ENCODE data around the gene FSTL3.
"Not testable (repeated sequence)": the region's sequence is repeated elsewhere in the genome, so short reads cannot be mapped to it uniquely, and the experiment has no call there.

The FSTL3 gene

DNA sequence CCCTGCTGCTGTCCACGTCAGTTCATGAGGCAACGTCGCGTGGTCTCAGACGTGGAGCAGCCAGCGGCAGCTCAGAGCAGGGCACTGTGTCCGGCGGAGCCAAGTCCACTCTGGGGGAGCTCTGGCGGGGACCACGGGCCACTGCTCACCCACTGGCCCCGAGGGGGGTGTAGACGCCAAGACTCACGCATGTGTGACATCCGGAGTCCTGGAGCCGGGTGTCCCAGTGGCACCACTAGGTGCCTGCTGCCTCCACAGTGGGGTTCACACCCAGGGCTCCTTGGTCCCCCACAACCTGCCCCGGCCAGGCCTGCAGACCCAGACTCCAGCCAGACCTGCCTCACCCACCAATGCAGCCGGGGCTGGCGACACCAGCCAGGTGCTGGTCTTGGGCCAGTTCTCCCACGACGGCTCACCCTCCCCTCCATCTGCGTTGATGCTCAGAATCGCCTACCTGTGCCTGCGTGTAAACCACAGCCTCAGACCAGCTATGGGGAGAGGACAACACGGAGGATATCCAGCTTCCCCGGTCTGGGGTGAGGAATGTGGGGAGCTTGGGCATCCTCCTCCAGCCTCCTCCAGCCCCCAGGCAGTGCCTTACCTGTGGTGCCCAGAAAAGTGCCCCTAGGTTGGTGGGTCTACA is 6.6 kb downstream of the FSTL3 start:
- no peak for DNase-seq

DNA sequence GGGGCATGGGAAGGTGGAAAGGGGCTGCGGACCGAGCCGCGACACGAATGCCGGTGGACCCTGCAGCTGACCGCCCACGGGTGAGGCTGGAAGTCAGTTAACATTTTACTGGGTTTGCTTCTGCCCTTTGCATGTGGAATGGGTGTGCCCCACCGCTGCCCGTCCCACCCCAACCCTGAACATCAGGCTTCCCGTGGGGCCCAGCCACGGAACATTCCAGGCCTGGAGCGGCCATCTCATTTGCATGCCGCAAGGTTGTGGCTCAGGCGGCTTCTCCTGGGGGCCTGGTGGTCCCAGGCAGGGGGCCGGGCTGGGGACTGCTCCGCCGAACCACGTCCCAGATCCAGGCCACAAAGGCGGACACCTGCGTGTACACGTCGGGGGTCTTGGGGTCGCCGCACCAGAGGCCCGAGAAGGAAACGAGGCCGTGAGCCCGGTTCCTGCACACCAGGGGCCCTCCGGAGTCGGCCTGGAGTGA is 9.3 kb downstream of the FSTL3 start:
- DNase-seq: no peak

DNA sequence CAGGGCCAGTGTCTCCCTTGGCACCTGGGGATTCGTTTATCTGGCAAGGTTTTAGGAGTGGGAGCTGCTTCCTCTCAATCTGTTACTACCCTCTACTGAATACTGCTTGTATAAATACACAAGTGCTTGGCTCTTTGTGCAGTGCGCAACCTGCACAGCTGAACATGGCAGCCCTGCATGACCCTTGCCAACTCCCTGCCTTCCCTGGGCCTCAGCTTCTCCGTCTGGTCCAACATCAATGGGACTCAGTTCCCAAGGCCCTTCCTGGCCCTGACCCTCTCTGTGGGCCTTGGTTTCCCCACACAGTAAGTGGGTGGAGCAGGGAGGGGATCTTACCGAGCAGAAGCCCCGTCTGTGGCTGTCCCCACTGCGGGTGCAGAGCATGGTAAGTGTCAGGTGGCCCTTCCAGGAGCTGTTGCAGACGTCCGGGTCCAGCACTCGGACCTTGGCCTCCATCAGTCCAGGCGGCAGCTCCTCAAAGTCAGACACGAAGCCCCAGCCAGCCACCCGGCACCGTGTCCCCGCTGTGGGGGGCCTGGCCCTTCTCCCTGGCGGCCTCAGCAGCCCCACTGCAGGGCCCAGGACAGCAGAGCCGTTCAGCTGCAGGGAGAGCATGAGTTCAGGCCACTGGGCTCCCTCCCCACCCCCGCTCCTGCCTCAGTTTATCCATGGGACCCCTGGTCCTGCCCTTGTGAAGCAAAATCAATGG is 10.6 kb downstream of the FSTL3 start:
- no peak for DNase-seq

- no peak for DNase-seq
Measured at GRCh38 chr19:687569-688166, 11.5 kb downstream of the FSTL3 start.

DNA sequence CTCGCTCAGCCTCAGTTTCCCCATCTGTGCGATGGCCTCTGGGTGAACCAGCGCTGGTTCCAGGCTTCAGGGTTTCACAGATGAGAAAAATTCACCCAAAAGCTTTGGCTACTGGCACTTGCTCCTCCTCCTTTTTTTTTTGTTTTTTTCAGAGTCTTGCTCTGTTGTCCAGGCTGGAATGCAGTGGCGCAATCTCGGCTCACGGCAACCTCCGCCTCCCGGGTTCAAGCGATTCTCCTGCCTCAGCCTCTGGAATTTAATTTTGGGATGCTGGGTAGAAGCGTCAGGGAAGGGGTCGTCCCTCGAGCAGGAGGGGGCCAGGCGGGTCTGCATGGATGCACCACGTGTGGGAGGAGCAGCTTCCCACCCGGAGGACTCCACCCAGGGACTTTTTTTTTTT is 12.0 kb downstream of the FSTL3 start:
- no peak for DNase-seq

- DNase-seq: no peak
Measured at GRCh38 chr19:688992-689391, 12.8 kb downstream of the FSTL3 start.

DNA sequence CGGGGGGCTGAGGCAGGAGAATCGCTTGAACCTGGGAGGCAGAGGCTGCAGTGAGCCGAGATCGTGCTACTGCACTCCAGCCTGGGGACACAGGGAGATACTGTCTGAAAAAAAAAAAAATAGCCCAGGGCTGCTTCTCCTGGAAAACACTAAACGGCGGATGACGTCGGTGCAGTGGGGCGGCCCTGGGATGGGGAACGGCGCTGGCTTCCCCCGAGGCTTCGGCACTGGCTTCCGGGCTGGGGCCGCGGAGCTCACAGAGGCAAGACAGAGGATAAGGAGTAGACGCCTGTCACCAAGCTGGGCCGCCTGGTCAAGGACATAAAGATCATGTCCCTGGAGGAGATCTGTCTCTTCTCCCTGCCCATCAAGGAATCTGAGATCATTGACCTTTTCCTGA is 14.0 kb downstream of the FSTL3 start:
- DNase-seq: no peak

- no peak for DNase-seq
Measured at GRCh38 chr19:694481-695351, 18.5 kb downstream of the FSTL3 start.

DNA sequence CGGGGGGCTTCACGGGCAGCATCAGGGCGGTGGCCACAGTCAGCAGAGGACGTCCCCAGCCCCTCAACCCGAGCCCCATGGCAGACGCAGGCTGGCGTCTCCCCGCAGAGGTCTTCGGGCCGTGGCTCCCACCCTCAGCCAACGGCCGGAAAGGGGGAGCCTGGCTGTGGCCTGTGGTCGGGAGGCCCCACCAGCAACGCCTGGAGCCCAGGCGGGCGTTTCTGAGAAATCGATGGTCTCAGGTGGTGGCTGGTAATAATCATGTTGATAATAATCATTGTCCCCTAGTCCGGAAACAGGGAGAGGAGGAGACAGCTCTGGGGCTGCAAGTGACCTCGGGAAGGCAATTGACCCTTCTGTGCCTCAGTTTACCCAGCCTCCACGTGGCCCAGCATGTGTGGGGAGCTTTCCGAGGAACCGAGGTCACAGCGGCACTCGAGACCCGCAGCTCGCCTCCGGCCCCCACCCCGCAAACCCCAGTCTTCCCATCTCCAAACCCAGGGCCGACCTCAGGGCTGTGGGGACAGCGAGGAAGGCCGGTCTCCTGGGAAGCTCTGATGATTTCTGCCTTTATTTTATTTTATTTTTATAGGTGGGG is 19.3 kb downstream of the FSTL3 start, which contains the start of gene PRSS57:
Gene PRSS57 (minus strand): TSS at position 101 of the 598 bp plus-strand sequence. CDS start 22 bp downstream, at position 79.
- DNase-seq: no peak

- DNase-seq: not testable (repeated sequence)
Measured at GRCh38 chr19:698529-698928, 22.3 kb downstream of the FSTL3 start.

- DNase-seq: not testable (repeated sequence)
Measured at GRCh38 chr19:699885-700284, 23.7 kb downstream of the FSTL3 start.

DNA sequence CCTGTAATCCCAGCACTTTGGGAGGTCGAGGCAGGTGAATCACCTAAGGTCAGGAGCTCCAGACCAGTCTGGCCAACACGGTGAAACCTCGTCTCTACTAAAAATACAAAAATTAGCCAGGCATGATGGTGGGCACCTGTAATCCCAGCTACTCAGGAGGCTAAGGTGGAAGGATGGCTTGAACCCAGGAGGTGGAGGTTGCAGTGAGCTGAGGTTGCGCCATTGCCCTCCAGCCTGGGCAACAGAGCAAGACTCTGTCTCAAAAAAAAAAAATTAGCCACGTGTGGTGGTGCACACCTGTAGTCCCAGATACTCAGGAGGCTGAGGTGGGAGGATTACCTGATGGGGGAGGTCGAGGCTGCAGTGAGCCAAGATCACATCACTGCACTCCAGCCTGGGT is 26.7 kb downstream of the FSTL3 start:
- not testable (repeated sequence) for DNase-seq

GRCh38 chr19:703329-703650 is 27.1 kb downstream of the FSTL3 start:
- DNase-seq: no peak

- peak; percentile 52 for DNase-seq
Measured at GRCh38 chr19:703651-704446, 27.7 kb downstream of the FSTL3 start.

- no peak for DNase-seq
Measured at GRCh38 chr19:704447-704741, 28.2 kb downstream of the FSTL3 start.

DNA sequence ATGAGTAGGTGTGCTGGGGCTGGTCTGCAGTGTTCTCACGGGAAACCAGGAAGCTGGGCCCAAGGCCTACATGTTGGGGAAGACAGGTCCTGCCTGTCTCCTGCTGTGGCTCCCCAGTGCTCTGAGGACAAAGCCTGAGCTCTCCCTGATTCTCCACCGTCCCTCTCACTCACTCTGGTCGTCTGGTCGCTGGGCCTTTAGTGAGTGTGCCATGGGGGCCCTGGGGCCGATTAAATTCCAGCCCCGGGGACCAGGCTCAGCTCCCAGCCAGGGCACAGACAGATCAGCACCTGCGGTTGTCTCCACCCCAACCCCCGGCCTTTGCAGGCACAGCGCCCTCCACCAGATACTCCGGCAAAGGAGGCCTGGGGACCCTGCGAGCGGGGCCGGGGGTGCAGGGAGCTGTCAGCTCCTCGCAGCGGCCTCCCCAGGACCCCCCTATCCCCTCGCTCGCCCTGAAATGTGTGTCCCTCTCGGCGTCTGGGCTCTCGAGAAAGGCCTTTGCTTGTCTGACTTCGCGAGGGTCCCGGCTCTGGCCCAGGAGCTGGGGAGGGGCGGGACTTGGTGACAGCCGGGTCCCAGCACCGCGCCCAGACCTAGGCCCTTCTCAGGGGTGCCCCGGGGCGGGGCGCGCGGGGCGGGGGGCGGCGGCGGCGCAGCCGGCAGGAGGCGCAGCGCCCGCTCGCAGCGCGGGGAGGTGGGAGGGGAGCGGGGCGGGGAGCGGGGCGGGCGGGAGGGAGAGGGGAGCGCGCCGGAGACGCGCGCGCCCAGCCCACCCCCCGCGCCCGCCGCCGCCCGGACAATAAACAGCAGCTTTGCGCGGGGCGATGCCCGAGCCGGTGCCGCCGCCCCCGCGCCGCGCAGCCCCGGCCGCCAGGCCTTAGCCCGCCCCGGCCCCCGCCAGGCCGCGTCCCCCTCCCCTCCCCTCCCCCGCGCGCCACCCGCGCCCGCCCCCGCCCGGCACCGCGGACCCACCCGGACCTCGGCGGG is 32.3 kb downstream of the FSTL3 start, which contains the start of gene PALM:
Gene PALM (plus strand): TSS at position 782 of the 990 bp plus-strand sequence. CDS start 212 bp downstream, outside the sequence.
- DNase-seq: peak; percentile 43

- DNase-seq: no peak
Measured at GRCh38 chr19:709196-709964, 33.2 kb downstream of the FSTL3 start.

DNA sequence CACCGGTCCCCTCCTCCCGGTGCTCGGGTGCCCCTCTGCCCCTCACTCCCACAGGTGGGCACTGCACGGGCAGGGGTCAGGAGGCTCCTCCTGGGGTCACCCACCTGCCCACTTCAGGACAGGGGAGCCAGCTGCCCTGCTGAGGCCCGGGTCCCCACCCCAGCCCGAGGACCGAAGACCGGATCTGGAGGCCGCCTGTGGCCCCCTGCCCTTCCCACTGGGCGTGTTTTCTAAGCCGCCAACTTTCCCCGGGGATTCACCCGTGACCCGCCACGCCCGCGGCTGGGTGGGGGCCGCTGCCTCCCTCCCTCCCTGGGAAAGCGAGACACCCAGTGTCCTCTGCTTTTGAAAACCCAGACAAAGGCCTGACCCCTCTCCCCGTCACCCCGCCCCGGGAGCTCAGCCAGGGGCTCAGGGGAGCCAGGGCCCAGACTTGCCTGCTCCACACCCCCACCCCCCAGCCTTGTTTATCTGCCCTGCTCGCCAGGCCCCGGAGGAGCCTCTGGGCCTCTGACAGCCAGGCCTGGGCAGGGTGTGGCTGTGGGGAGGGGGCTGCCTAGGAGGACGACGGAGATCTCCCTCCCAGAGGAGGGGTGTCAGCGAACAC is 33.9 kb downstream of the FSTL3 start:
- no peak for DNase-seq

- DNase-seq: no peak
Measured at GRCh38 chr19:710767-711166, 34.6 kb downstream of the FSTL3 start.
